PC-3 (cell line): ENCODE results near the gene NKAPD1. TPM values are rescaled to one million over a fixed set of nuclear protein-coding genes. Genes with fewer than 3 reads are reported as not detected.

Experiments
- ATAC-seq: fragments of 200-7000 bp; cut with Tn5 transposase; 2 replicates; pipeline ENCODE4 v1.9.1; 2020; ENCODE audit warnings: mild to moderate bottlenecking, moderate library complexity
- BruUV-seq: library from RNA; stranded (reverse); fragments of 400-500 nt; replicated peaks from 2 replicates; lab custom pipeline; 2021; lab: Mats Ljungman, UMichigan
- CTCF ChIA-PET: fragments of 300-600 bp; sonication (Branson Sonifier 250); formaldehyde crosslinking; loops from one replicate; lab custom pipeline; 2022; ENCODE audit warnings: antibody characterized with exemption; lab: Charles Lee
- POLR2A ChIA-PET: fragments of 300-600 bp; sonication (Branson Sonifier 250); formaldehyde crosslinking; loops from one replicate; lab custom pipeline; 2022; ENCODE audit warnings: antibody characterized with exemption; ENCODE audit not compliant: unreplicated experiment; lab: Charles Lee
- DNase-seq: peaks from one replicate; pipeline ENCODE4 v3.0.0-alpha.2; 2015
- H2AFZ ChIP-seq: fragments of 300-600 bp; sonication (generic); 2 replicates; pipeline ENCODE4 v1.6.0; 2016; ENCODE audit warnings: antibody characterized with exemption, low read length
- H3F3A ChIP-seq: fragments of 300-600 bp; sonication (generic); one replicate; pipeline ENCODE4 v1.6.0; 2017; ENCODE audit warnings: antibody characterized with exemption, low read length, control low read depth, mild to moderate bottlenecking; ENCODE audit not compliant: unreplicated experiment
- H3K27ac ChIP-seq: fragments of 300-600 bp; sonication (generic); 2 replicates; pipeline ENCODE4 v1.5.1; 2016; ENCODE audit warnings: mild to moderate bottlenecking, low read length
- H3K27me3 ChIP-seq: fragments of 300-600 bp; sonication (generic); 2 replicates; pipeline ENCODE4 v1.6.1; 2016; ENCODE audit warnings: low read length, mixed read lengths
- H3K36me3 ChIP-seq: fragments of 300-600 bp; sonication (generic); 2 replicates; pipeline ENCODE4 v1.6.1; 2016; ENCODE audit warnings: low read depth, mixed run types, low read length, mixed read lengths
- H3K4me1 ChIP-seq: fragments of 300-600 bp; sonication (generic); 2 replicates; pipeline ENCODE4 v1.5.1; 2016; ENCODE audit warnings: low read length; ENCODE audit not compliant: insufficient read depth
- H3K4me2 ChIP-seq: fragments of 300-600 bp; sonication (generic); 2 replicates; pipeline ENCODE4 v1.6.0; 2016; ENCODE audit warnings: low read length
- H3K4me3 ChIP-seq: fragments of 300-600 bp; sonication (generic); 2 replicates; pipeline ENCODE4 v1.5.1; 2016; ENCODE audit warnings: mild to moderate bottlenecking, low read length, mixed read lengths
- H3K79me2 ChIP-seq: fragments of 300-600 bp; sonication (generic); 2 replicates; pipeline ENCODE4 v1.6.1; 2017; ENCODE audit warnings: low read length, mixed read lengths
- H3K9ac ChIP-seq: fragments of 300-600 bp; sonication (generic); 2 replicates; pipeline ENCODE4 v1.6.0; 2016; ENCODE audit warnings: mild to moderate bottlenecking, low read length
- H3K9me2 ChIP-seq: fragments of 300-600 bp; sonication (generic); replicated peaks from 2 replicates; pipeline ENCODE4 v1.6.1; 2016; ENCODE audit warnings: mixed run types, low read length, mixed read lengths
- H3K9me3 ChIP-seq: fragments of 300-600 bp; sonication (generic); 2 replicates; pipeline ENCODE4 v1.6.1; 2016; ENCODE audit warnings: low read length, mixed read lengths
- H4K20me1 ChIP-seq: fragments of 300-600 bp; sonication (generic); 2 replicates; pipeline ENCODE4 v1.6.1; 2016; ENCODE audit warnings: low read length, mixed read lengths
- CTCF ChIP-seq: fragments of 300-600 bp; sonication (generic); conservative IDR thresholded peaks from 2 replicates; pipeline ENCODE4 v1.5.1; 2017; ENCODE audit warnings: antibody characterized with exemption, low read depth, mild to moderate bottlenecking, low read length
- EZH2 ChIP-seq: fragments of 300-600 bp; sonication (generic); IDR thresholded peaks from one replicate; pipeline ENCODE4 v1.6.1; 2017; ENCODE audit warnings: antibody characterized with exemption, mild to moderate bottlenecking, low read length; ENCODE audit not compliant: unreplicated experiment
- EZH2phosphoT487 ChIP-seq: fragments of 300-600 bp; sonication (generic); IDR thresholded peaks from 2 replicates; pipeline ENCODE4 v1.6.1; 2018; ENCODE audit warnings: mild to moderate bottlenecking, antibody characterized with exemption, low read length, borderline replicate concordance
- intact Hi-C: fragments of 100-400 bp; cut with micrococcal nuclease; formaldehyde crosslinking; loops from 2 replicates; pipeline ENCODE4 v1.9.0; 2023
- total RNA-seq: library from RNA; depleted of rRNA; stranded (reverse); fragments of >200 nt; gene quantifications from 2 replicates; pipeline ENCODE4 v1.2.3, GENCODE V29; 2014

NKAPD1 gene
- total RNA-seq, 1 experiment from 2014 or later = 34.3 TPM

- Histone ChIP-seq H3K9ac (no peak overlapping the region), H3K9me2 (no peaks in the 10 kb centered on the region), H3F3A (no peaks in the 10 kb centered on the region), H3K79me2 (no peaks in the 10 kb centered on the region), H2AFZ (no peak overlapping the region), H3K36me3 (peaks cover 17% of the 10 kb centered on the region), H3K4me1 (no peaks in the 10 kb centered on the region), H3K4me2 (no peak overlapping the region), H3K4me3 (no peak overlapping the region), H4K20me1 (no peaks in the 10 kb centered on the region), H3K9me3 (no peaks in the 10 kb centered on the region), H3K27me3 (no peaks in the 10 kb centered on the region), H3K27ac (no peak overlapping the region)
- BruUV-seq = no TSS peak
- ChIA-PET CTCF (interaction anchor here (0.5 to 0.6 kb wide), 3 partner anchors 77 to 178 kb away, joined by 3 read pairs; no protein-coding TSS in a partner anchor), POLR2A (no interaction called here)
- DNase-seq (no peak), ATAC-seq (no peak)
- TF ChIP-seq CTCF (no peak), EZH2phosphoT487 (no peak), EZH2 (no peak)
- intact Hi-C loops = no loop called here
Measured at GRCh38 chr11:112097734-112098528, 23.8 kb downstream of the NKAPD1 start.

GRCh38 chr11:112100462-112100861, 26.4 kb downstream of the NKAPD1 start:
- Histone ChIP-seq H3F3A (no peaks in the 10 kb centered on the region), H4K20me1 (no peaks in the 10 kb centered on the region), H3K9me2 (no peaks in the 10 kb centered on the region), H3K36me3 (peaks cover 7% of the 10 kb centered on the region; the same call in 1 of the 2 replicates), H3K79me2 (no peaks in the 10 kb centered on the region), H3K4me1 (0 out of 2 replicates have a peak, but pooled peaks cover 1% of the 10 kb centered on the region), H3K27ac (no peak overlapping the region), H2AFZ (no peak overlapping the region), H3K9me3 (no peaks in the 10 kb centered on the region), H3K4me2 (no peak overlapping the region), H3K4me3 (no peak overlapping the region), H3K27me3 (no peaks in the 10 kb centered on the region), H3K9ac (no peak overlapping the region)
- CTCF ChIA-PET = no interaction called here
- POLR2A ChIA-PET = no interaction called here
- intact Hi-C loops = no loop called here
- ATAC-seq (no peak), DNase-seq (no peak)
- BruUV-seq = no TSS peak
- TF ChIP-seq EZH2 (no peak), EZH2phosphoT487 (no peak), CTCF (no peak)

DNA sequence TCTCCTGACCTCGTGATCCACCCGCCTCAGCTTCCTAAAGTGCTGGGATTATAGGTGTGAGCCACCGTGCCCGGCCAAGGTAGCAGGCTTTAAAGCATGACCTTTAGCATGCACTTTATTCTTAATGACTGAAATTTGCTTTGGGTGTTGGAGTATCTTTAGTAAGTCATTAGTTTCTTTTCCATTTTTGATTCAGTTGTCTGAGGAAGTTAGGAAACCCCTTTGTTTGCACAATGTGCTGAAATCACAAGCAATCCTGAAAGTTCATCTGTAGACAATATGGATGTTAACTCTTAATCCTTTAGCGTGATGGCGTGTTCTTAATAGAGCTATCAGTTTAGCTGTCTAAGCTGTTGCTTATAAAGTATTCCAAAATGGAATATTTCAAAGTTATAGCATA, 29.3 kb downstream of the NKAPD1 start:
- no peak for ATAC-seq
- no peak for DNase-seq
- no peaks in the 10 kb centered on the region for H4K20me1 ChIP-seq
- ChIA-PET CTCF (no interaction called here), POLR2A (no interaction called here)
- intact Hi-C loops = no loop called here
- no peaks in the 10 kb centered on the region for H3K9me3 ChIP-seq
- no peaks in the 10 kb centered on the region for H3K79me2 ChIP-seq
- H3K9me2 ChIP-seq = no peaks in the 10 kb centered on the region
- no peak overlapping the region for H2AFZ ChIP-seq
- H3K27ac ChIP-seq = no peak overlapping the region
- H3K9ac ChIP-seq = no peak overlapping the region
- peaks cover 11% of the 10 kb centered on the region; the same call in 1 of the 2 replicates for H3K4me1 ChIP-seq
- H3F3A ChIP-seq = no peaks in the 10 kb centered on the region
- H3K36me3 ChIP-seq = no peaks in the 10 kb centered on the region
- no peak for TF ChIP-seq CTCF
- no peak for TF ChIP-seq EZH2phosphoT487
- TF ChIP-seq EZH2 = no peak
- H3K4me2 ChIP-seq = no peak overlapping the region
- H3K27me3 ChIP-seq = no peaks in the 10 kb centered on the region
- H3K4me3 ChIP-seq = no peak overlapping the region
- no TSS peak for BruUV-seq
